ENCODE results near the gene DCLK1.

Gene DCLK1

DNA sequence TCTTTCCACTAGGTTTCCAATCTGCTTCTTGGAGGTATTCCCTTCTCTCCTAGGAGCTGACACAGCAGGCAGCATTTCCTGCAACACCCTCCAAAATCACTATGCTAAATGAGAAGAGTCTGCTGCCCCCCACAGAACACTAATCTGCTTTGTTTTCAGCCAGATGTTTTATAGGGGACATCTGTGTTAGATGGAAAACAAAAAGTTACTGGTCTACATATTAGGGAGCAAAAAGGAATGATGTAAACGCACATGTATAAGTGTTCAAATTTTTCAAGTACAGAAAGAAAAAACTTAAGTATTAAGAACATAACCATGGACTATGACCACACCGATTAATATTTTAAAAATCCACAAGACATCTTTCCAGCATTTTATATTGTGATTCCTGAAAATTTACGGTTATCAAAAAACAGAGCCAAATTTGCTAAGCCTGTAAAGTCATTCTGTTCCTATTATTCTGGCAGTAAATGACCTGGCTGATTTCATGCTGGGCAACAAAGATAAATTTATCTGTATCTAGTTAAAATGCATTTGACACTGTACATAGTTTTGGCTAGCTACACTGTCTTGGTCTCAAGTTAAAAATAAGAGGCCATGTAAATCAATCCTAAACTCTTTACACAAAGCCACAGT is 63.3 kb downstream of the DCLK1 start:
- H4K20me1 ChIP-seq (ENCODE audit: insufficient read depth) = no peaks in the 10 kb centered on the region
- H3K27me3 ChIP-seq (ENCODE audit: insufficient read depth, low read depth) = no peaks in the 10 kb centered on the region
- no peaks in the 10 kb centered on the region for H3K79me2 ChIP-seq (ENCODE audit: insufficient read depth, low read depth)
- no peaks in the 10 kb centered on the region for H3K4me1 ChIP-seq (ENCODE audit: low read depth, poor library complexity, severe bottlenecking)
- no peak overlapping the region for H3K4me2 ChIP-seq
- H3K27ac ChIP-seq = no peak overlapping the region
- no peak overlapping the region for H3K9ac ChIP-seq
- TF ChIP-seq, protein P1, sequence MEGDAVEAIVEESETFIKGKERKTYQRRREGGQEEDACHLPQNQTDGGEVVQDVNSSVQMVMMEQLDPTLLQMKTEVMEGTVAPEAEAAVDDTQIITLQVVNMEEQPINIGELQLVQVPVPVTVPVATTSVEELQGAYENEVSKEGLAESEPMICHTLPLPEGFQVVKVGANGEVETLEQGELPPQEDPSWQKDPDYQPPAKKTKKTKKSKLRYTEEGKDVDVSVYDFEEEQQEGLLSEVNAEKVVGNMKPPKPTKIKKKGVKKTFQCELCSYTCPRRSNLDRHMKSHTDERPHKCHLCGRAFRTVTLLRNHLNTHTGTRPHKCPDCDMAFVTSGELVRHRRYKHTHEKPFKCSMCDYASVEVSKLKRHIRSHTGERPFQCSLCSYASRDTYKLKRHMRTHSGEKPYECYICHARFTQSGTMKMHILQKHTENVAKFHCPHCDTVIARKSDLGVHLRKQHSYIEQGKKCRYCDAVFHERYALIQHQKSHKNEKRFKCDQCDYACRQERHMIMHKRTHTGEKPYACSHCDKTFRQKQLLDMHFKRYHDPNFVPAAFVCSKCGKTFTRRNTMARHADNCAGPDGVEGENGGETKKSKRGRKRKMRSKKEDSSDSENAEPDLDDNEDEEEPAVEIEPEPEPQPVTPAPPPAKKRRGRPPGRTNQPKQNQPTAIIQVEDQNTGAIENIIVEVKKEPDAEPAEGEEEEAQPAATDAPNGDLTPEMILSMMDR (conservative IDR thresholded peaks at IDR 0.05; ENCODE audit: low read depth, low read length) = no peak
- no peak overlapping the region for H3K4me3 ChIP-seq (IDR thresholded peaks at IDR 0.05; ENCODE audit: insufficient read depth, low read depth, low read length)
- H3K36me3 ChIP-seq (ENCODE audit: insufficient read depth) = no peaks in the 10 kb centered on the region
- H2AFZ ChIP-seq (ENCODE audit: low read depth) = no peak overlapping the region

DNA sequence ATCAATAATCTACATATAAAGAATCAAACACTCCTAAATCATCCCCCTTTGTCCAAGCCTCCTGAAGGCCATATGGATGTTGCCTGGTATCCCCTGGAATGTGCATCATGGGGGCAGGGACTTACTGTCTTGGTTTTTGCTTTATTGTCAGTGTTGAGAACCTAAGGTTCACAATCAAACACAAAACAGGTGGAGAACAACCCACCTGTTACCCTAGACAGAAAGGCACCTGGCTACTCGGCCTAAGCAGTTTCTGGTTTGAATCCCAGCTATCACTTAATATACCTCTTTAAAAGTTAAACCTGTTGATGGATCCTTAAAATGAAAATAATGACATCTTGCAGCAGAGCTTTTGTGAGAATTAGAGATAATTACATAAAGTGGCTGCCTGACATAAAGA is 68.9 kb downstream of the DCLK1 start:
- Histone ChIP-seq H3K27me3 (ENCODE audit: insufficient read depth, low read depth) (no peaks in the 10 kb centered on the region), H3K4me2 (no peak overlapping the region), H3K27ac (no peak overlapping the region), H3K9ac (no peak overlapping the region), H3K79me2 (ENCODE audit: insufficient read depth, low read depth) (no peaks in the 10 kb centered on the region), H3K4me3 (IDR thresholded peaks at IDR 0.05; ENCODE audit: insufficient read depth, low read depth, low read length) (no peak overlapping the region), H2AFZ (ENCODE audit: low read depth) (no peak overlapping the region), H3K36me3 (ENCODE audit: insufficient read depth) (no peaks in the 10 kb centered on the region), H4K20me1 (ENCODE audit: insufficient read depth) (no peaks in the 10 kb centered on the region), H3K4me1 (ENCODE audit: low read depth, poor library complexity, severe bottlenecking) (no peaks in the 10 kb centered on the region)
- TF ChIP-seq, protein P1 (conservative IDR thresholded peaks at IDR 0.05; ENCODE audit: low read depth, low read length) = no peak

DNA sequence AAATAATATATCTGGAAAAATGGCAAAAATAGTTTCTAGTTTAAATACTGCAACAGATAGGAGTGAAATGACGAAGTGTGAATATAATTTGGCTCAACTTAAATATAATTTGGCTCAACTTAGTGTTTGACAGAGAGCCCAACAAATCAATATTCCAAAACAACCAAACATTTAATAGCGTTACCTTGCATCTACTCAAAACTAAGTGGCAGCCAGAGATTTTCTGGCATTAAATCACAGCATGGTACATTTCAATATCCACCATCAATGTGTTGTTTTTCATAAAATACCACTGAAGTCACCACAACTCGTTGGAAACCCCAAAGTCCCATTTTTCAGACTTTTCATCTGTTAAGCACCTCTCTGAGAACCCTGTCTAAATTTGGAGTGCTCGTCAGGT is 69.6 kb downstream of the DCLK1 start:
- H3K4me3 ChIP-seq (IDR thresholded peaks at IDR 0.05; ENCODE audit: insufficient read depth, low read depth, low read length) = no peak overlapping the region
- H3K4me2 ChIP-seq = no peak overlapping the region
- no peak overlapping the region for H2AFZ ChIP-seq (ENCODE audit: low read depth)
- no peak overlapping the region for H3K9ac ChIP-seq
- H3K4me1 ChIP-seq (ENCODE audit: low read depth, poor library complexity, severe bottlenecking) = no peaks in the 10 kb centered on the region
- TF ChIP-seq, protein P1 (conservative IDR thresholded peaks at IDR 0.05; ENCODE audit: low read depth, low read length) = no peak
- H3K79me2 ChIP-seq (ENCODE audit: insufficient read depth, low read depth) = no peaks in the 10 kb centered on the region
- H3K27me3 ChIP-seq (ENCODE audit: insufficient read depth, low read depth) = no peaks in the 10 kb centered on the region
- H4K20me1 ChIP-seq (ENCODE audit: insufficient read depth) = no peaks in the 10 kb centered on the region
- no peaks in the 10 kb centered on the region for H3K36me3 ChIP-seq (ENCODE audit: insufficient read depth)
- no peak overlapping the region for H3K27ac ChIP-seq

DNA sequence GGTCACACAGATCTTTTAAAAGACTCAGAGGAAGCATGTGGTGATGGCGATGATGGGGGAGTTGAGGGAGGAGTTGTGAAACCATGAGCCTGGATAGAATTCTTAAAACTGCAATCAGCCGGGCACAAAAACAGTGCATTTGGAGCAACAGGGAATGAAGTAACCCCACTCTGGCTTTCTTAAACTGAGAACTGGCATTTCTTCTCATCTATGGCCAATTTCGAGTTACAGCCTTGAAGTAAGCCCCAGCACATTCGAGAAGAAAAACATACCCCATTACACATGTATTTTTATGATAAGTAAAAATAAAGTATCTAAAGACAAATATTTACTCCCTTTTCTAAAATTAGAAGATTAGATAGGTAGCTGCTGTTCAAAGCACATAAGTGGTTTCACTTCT is 70.1 kb downstream of the DCLK1 start:
- no peaks in the 10 kb centered on the region for H4K20me1 ChIP-seq (ENCODE audit: insufficient read depth)
- H3K4me3 ChIP-seq (IDR thresholded peaks at IDR 0.05; ENCODE audit: insufficient read depth, low read depth, low read length) = no peak overlapping the region
- H2AFZ ChIP-seq (ENCODE audit: low read depth) = no peak overlapping the region
- H3K4me2 ChIP-seq = no peak overlapping the region
- H3K79me2 ChIP-seq (ENCODE audit: insufficient read depth, low read depth) = no peaks in the 10 kb centered on the region
- H3K27me3 ChIP-seq (ENCODE audit: insufficient read depth, low read depth) = no peaks in the 10 kb centered on the region
- no peak overlapping the region for H3K9ac ChIP-seq
- H3K27ac ChIP-seq = no peak overlapping the region
- TF ChIP-seq, protein P1 (conservative IDR thresholded peaks at IDR 0.05; ENCODE audit: low read depth, low read length) = no peak
- no peaks in the 10 kb centered on the region for H3K4me1 ChIP-seq (ENCODE audit: low read depth, poor library complexity, severe bottlenecking)
- H3K36me3 ChIP-seq (ENCODE audit: insufficient read depth) = no peaks in the 10 kb centered on the region
